ENCODE results near the gene CTXND2. TPM values are rescaled to one million over a fixed set of nuclear protein-coding genes. Genes with fewer than 3 reads are reported as not detected.
"Not testable (repeated sequence)": the region's sequence is repeated elsewhere in the genome, so short reads cannot be mapped to it uniquely, and the experiment has no call there.

Gene CTXND2
- total RNA-seq, 2 experiments from 2014 or later: not detected

- POLR2A ChIA-PET: interaction anchor here (0.6 to 1.0 kb wide), 3 partner anchors 40 to 360 kb away, joined by 3 to 4 read pairs (median 4); no protein-coding TSS in a partner anchor
- no peaks in the 10 kb centered on the region for H3K9me3 Mint-ChIP-seq
- peaks cover 37% of the 10 kb centered on the region for H3K36me3 Mint-ChIP-seq
- peak within 1 kb of the TSS; percentile 94 for H3K27ac Mint-ChIP-seq
- peak within 1 kb of the TSS; percentile 96 for H3K4me3 Mint-ChIP-seq
- no peaks in the 10 kb centered on the region for H3K27me3 Mint-ChIP-seq
- H3K4me1 Mint-ChIP-seq (ENCODE audit: low read depth): peaks cover 21% of the 10 kb centered on the region
- intact Hi-C loops (cut with micrococcal nuclease): loop anchor here (1.0 to 5.0 kb wide), 2 partner anchors 439 to 604 kb away; partner anchors contain the start of genes PRPF3 and TARS2
- CTCF ChIA-PET: interaction anchor here (0.6 to 1.7 kb wide), 3 partner anchors 70 to 365 kb away, joined by 3 to 8 read pairs (median 3); no protein-coding TSS in a partner anchor
- peak; percentile 98 for DNase-seq
Measured at GRCh38 chr1:150926097-150926741, 39.3 kb downstream of the CTXND2 start, which contains the start of gene SETDB1. Gene SETDB1 (plus strand): TSS chr1:150926363. CDS start chr1:150927715, 1,352 bp downstream.

- H3K27ac Mint-ChIP-seq: no peak overlapping the region
- H3K4me1 Mint-ChIP-seq (ENCODE audit: low read depth): peaks cover 13% of the 10 kb centered on the region
- intact Hi-C loops (cut with micrococcal nuclease): loop anchor here (5.0 kb wide), 1 partner anchor 605 kb away; the partner anchor contains the start of gene PRPF3
- ChIA-PET POLR2A (no interaction called here), CTCF (interaction anchor here (0.9 to 1.7 kb wide), 2 partner anchors 307 to 367 kb away, joined by 3 to 8 read pairs; no protein-coding TSS in a partner anchor)
- peaks cover 7% of the 10 kb centered on the region for H3K9me3 Mint-ChIP-seq
- DNase-seq: no peak
- H3K36me3 Mint-ChIP-seq: peaks cover 48% of the 10 kb centered on the region
- no peaks in the 10 kb centered on the region for H3K27me3 Mint-ChIP-seq
- peak overlapping the region; percentile 96 for H3K4me3 Mint-ChIP-seq
Measured at GRCh38 chr1:150927624-150928023, 40.7 kb downstream of the CTXND2 start.

- Mint-ChIP-seq H3K4me1 (ENCODE audit: low read depth) (peaks cover 9% of the 10 kb centered on the region), H3K27me3 (no peaks in the 10 kb centered on the region), H3K4me3 (peak overlapping the region; percentile 24), H3K27ac (no peak overlapping the region), H3K36me3 (peaks cover 53% of the 10 kb centered on the region), H3K9me3 (peaks cover 7% of the 10 kb centered on the region)
- intact Hi-C loops (cut with micrococcal nuclease): loop anchor here (5.0 kb wide), 1 partner anchor 606 kb away; the partner anchor contains the start of gene PRPF3
- ChIA-PET CTCF (no interaction called here), POLR2A (no interaction called here)
- DNase-seq: no peak
Measured at GRCh38 chr1:150928286-150928685, 41.4 kb downstream of the CTXND2 start.

GRCh38 chr1:150928775-150929174 lies 41.8 kb downstream of the CTXND2 start:
- intact Hi-C loops (cut with micrococcal nuclease): loop anchor here (5.0 kb wide), 1 partner anchor 606 kb away; the partner anchor contains the start of gene PRPF3
- H3K9me3 Mint-ChIP-seq; H3K27me3 Mint-ChIP-seq; H3K27ac Mint-ChIP-seq; H3K4me1 Mint-ChIP-seq (ENCODE audit: low read depth); CTCF ChIA-PET; POLR2A ChIA-PET; DNase-seq; H3K4me3 Mint-ChIP-seq: not testable (repeated sequence)
- H3K36me3 Mint-ChIP-seq: peaks cover 54% of the 10 kb centered on the region

- intact Hi-C loops (cut with micrococcal nuclease): no loop called here
- no peak for DNase-seq
- Mint-ChIP-seq H3K27me3 (no peaks in the 10 kb centered on the region), H3K36me3 (peaks cover 64% of the 10 kb centered on the region), H3K4me3 (no peak overlapping the region), H3K9me3 (peaks cover 7% of the 10 kb centered on the region), H3K27ac (no peak overlapping the region), H3K4me1 (ENCODE audit: low read depth) (peaks cover 17% of the 10 kb centered on the region)
- ChIA-PET POLR2A (no interaction called here), CTCF (interaction anchor here (1.0 to 2.6 kb wide), 2 partner anchors 10 to 64 kb away, joined by 3 to 10 read pairs; no protein-coding TSS in a partner anchor)
Measured at GRCh38 chr1:150931773-150932172, 44.8 kb downstream of the CTXND2 start.

GRCh38 chr1:150944856-150945255 lies 57.9 kb downstream of the CTXND2 start:
- no peak for DNase-seq
- Mint-ChIP-seq H3K4me1 (ENCODE audit: low read depth) (no peaks in the 10 kb centered on the region), H3K27ac (no peak overlapping the region), H3K9me3 (no peaks in the 10 kb centered on the region), H3K4me3 (no peak overlapping the region), H3K27me3 (no peaks in the 10 kb centered on the region), H3K36me3 (peaks cover 47% of the 10 kb centered on the region)
- intact Hi-C loops (cut with micrococcal nuclease): no loop called here
- POLR2A ChIA-PET: no interaction called here
- CTCF ChIA-PET: no interaction called here

GRCh38 chr1:150954708-150955107 lies 67.8 kb downstream of the CTXND2 start:
- no peaks in the 10 kb centered on the region for H3K27me3 Mint-ChIP-seq
- DNase-seq: no peak
- H3K9me3 Mint-ChIP-seq: no peaks in the 10 kb centered on the region
- H3K36me3 Mint-ChIP-seq: peaks cover 40% of the 10 kb centered on the region
- CTCF ChIA-PET: no interaction called here
- peaks cover 9% of the 10 kb centered on the region for H3K4me1 Mint-ChIP-seq (ENCODE audit: low read depth)
- H3K4me3 Mint-ChIP-seq: no peak overlapping the region
- no peak overlapping the region for H3K27ac Mint-ChIP-seq
- POLR2A ChIA-PET: no interaction called here
- intact Hi-C loops (cut with micrococcal nuclease): no loop called here

GRCh38 chr1:150955280-150955679 lies 68.3 kb downstream of the CTXND2 start:
- Mint-ChIP-seq H3K4me3 (no peak overlapping the region), H3K27ac (no peak overlapping the region), H3K4me1 (ENCODE audit: low read depth) (peaks cover 9% of the 10 kb centered on the region), H3K27me3 (no peaks in the 10 kb centered on the region), H3K9me3 (no peaks in the 10 kb centered on the region), H3K36me3 (peaks cover 40% of the 10 kb centered on the region)
- CTCF ChIA-PET: no interaction called here
- POLR2A ChIA-PET: no interaction called here
- intact Hi-C loops (cut with micrococcal nuclease): no loop called here
- DNase-seq: no peak

- no peaks in the 10 kb centered on the region for H3K9me3 Mint-ChIP-seq
- peak overlapping the region; percentile 77 for H3K27ac Mint-ChIP-seq
- DNase-seq: no peak
- peaks cover 39% of the 10 kb centered on the region for H3K36me3 Mint-ChIP-seq
- POLR2A ChIA-PET: no interaction called here
- H3K4me1 Mint-ChIP-seq (ENCODE audit: low read depth): peaks cover 20% of the 10 kb centered on the region
- CTCF ChIA-PET: interaction anchor here (0.7 to 1.3 kb wide), 3 partner anchors 22 to 92 kb away, joined by 3 to 4 read pairs (median 3); no protein-coding TSS in a partner anchor
- no peak overlapping the region for H3K4me3 Mint-ChIP-seq
- H3K27me3 Mint-ChIP-seq: no peaks in the 10 kb centered on the region
- intact Hi-C loops (cut with micrococcal nuclease): no loop called here
Measured at GRCh38 chr1:150957666-150958065, 70.7 kb downstream of the CTXND2 start.

GRCh38 chr1:150960646-150961045 lies 73.7 kb downstream of the CTXND2 start:
- POLR2A ChIA-PET: no interaction called here
- H3K4me1 Mint-ChIP-seq (ENCODE audit: low read depth): peaks cover 20% of the 10 kb centered on the region
- peaks cover 46% of the 10 kb centered on the region for H3K36me3 Mint-ChIP-seq
- no peak overlapping the region for H3K27ac Mint-ChIP-seq
- no peaks in the 10 kb centered on the region for H3K9me3 Mint-ChIP-seq
- CTCF ChIA-PET: no interaction called here
- DNase-seq: no peak
- H3K27me3 Mint-ChIP-seq: no peaks in the 10 kb centered on the region
- intact Hi-C loops (cut with micrococcal nuclease): no loop called here
- H3K4me3 Mint-ChIP-seq: no peak overlapping the region

GRCh38 chr1:150961756-150962155 lies 74.8 kb downstream of the CTXND2 start:
- CTCF ChIA-PET: interaction anchor here (0.8 to 1.6 kb wide), 2 partner anchors 17 to 19 kb away, joined by 4 to 5 read pairs; no protein-coding TSS in a partner anchor
- Mint-ChIP-seq H3K27me3 (no peaks in the 10 kb centered on the region), H3K4me1 (ENCODE audit: low read depth) (peaks cover 20% of the 10 kb centered on the region), H3K36me3 (peaks cover 55% of the 10 kb centered on the region), H3K27ac (peak overlapping the region; percentile 79), H3K9me3 (no peaks in the 10 kb centered on the region), H3K4me3 (no peak overlapping the region)
- intact Hi-C loops (cut with micrococcal nuclease): no loop called here
- POLR2A ChIA-PET: no interaction called here
- DNase-seq: no peak
